HEK293T (cell line): ENCODE results near the gene ZNF75A.

Experiments
- ARNT ChIP-seq: fragments of 450-650 bp; IDR thresholded peaks from 2 replicates; pipeline ENCODE4 v1.6.1; 2017; ENCODE audit warnings: mild to moderate bottlenecking
- BHLHE40 ChIP-seq: fragments of 450-650 bp; IDR thresholded peaks from 2 replicates; pipeline ENCODE4 v1.6.1; 2016; ENCODE audit warnings: mild to moderate bottlenecking, moderate library complexity, borderline replicate concordance
- ELF4 ChIP-seq: fragments of 450-650 bp; IDR thresholded peaks from 2 replicates; pipeline ENCODE4 v1.6.1; 2017; ENCODE audit warnings: antibody characterized with exemption
- FOXK2 ChIP-seq: fragments of 450-650 bp; IDR thresholded peaks from 2 replicates; pipeline ENCODE4 v1.6.1; 2016; ENCODE audit warnings: mild to moderate bottlenecking
- FOXM1 ChIP-seq: fragments of 450-650 bp; IDR thresholded peaks from 2 replicates; pipeline ENCODE4 v1.6.1; 2017; ENCODE audit warnings: mild to moderate bottlenecking, borderline replicate concordance
- HDGF ChIP-seq: fragments of 450-650 bp; IDR thresholded peaks from 2 replicates; pipeline ENCODE4 v1.6.1; 2017; ENCODE audit warnings: antibody characterized with exemption, borderline replicate concordance
- LEF1 ChIP-seq: fragments of 450-650 bp; IDR thresholded peaks from 2 replicates; pipeline ENCODE4 v1.6.1; 2017; ENCODE audit warnings: mild to moderate bottlenecking, borderline replicate concordance
- NFRKB ChIP-seq: fragments of 450-650 bp; IDR thresholded peaks from 2 replicates; pipeline ENCODE4 v1.6.1; 2016; ENCODE audit warnings: mild to moderate bottlenecking, moderate library complexity
- SP1 ChIP-seq: fragments of 450-650 bp; IDR thresholded peaks from 2 replicates; pipeline ENCODE4 v1.6.1; 2017
- SUZ12 ChIP-seq: fragments of 450-650 bp; IDR thresholded peaks from 2 replicates; pipeline ENCODE4 v1.6.1; 2016; ENCODE audit warnings: mild to moderate bottlenecking
- TARDBP ChIP-seq: fragments of 450-650 bp; IDR thresholded peaks from 2 replicates; pipeline ENCODE4 v1.6.1; 2016
- ZNF384 ChIP-seq: fragments of 450-650 bp; IDR thresholded peaks from 2 replicates; pipeline ENCODE4 v1.6.1; 2016

DNA sequence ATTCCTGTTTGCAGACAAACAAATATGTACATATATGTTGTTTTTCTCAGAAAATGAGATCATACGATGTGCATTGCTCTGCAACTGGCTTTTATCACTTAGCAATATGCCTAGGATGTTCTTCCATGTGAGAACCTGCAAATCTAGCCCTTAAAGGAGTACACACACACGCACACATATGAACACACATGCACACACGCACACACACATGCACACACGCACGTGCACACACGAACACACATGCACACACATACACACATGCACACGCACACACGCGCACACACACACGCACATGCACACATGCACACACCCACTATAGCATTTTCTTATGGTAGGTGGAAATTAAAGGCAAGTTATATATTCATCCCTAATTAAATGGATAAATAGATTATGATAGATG lies 42.3 kb downstream of the ZNF75A start:
- TF ChIP-seq SUZ12 (no peak), NFRKB (no peak), SP1 (no peak), HDGF (no peak), TARDBP (no peak), ELF4 (no peak), ARNT (no peak), FOXM1 (no peak), ZNF384 (no peak), FOXK2 (no peak), LEF1 (no peak), BHLHE40 (no peak)
